ENCODE results near the gene CNOT9. TPM values are rescaled to one million over a fixed set of nuclear protein-coding genes. Genes with fewer than 3 reads are reported as not detected.

The CNOT9 gene
- total and polyA plus RNA-seq, 2 of the 13 experiments (the other 11 are each of a cell fraction or from before 2014, with no cell fraction given) = 82.6 to 92.4 TPM

- TF ChIP-seq, protein P1, sequence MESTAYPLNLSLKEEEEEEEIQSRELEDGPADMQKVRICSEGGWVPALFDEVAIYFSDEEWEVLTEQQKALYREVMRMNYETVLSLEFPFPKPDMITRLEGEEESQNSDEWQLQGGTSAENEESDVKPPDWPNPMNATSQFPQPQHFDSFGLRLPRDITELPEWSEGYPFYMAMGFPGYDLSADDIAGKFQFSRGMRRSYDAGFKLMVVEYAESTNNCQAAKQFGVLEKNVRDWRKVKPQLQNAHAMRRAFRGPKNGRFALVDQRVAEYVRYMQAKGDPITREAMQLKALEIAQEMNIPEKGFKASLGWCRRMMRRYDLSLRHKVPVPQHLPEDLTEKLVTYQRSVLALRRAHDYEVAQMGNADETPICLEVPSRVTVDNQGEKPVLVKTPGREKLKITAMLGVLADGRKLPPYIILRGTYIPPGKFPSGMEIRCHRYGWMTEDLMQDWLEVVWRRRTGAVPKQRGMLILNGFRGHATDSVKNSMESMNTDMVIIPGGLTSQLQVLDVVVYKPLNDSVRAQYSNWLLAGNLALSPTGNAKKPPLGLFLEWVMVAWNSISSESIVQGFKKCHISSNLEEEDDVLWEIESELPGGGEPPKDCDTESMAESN (CRISPR knock-in tag; conservative IDR thresholded peaks at IDR 0.05) = no peak
- TF ChIP-seq AKAP8 (CRISPR knock-in tag; IDR thresholded peaks at IDR 0.05) (no peak), ZNF609 (CRISPR knock-in tag; IDR thresholded peaks at IDR 0.05; ENCODE audit: borderline replicate concordance) (no peak), ZNF496 (CRISPR knock-in tag; IDR thresholded peaks at IDR 0.05; ENCODE audit: insufficient replicate concordance) (no peak), KLF11 (CRISPR knock-in tag; IDR thresholded peaks at IDR 0.05) (peak; percentile 7; the same call in 1 of the 2 replicates), POLR2AphosphoS2 (IDR thresholded peaks at IDR 0.05; ENCODE audit: low read depth, low read length) (no peak), ZSCAN31 (CRISPR knock-in tag; IDR thresholded peaks at IDR 0.05; ENCODE audit: low read depth) (no peak), NRL (CRISPR knock-in tag; IDR thresholded peaks at IDR 0.05; ENCODE audit: borderline replicate concordance) (no peak), SIN3A (IDR thresholded peaks at IDR 0.05; ENCODE audit: borderline replicate concordance, low read depth, low read length) (no peak), ELF1 (CRISPR knock-in tag; IDR thresholded peaks at IDR 0.05) (no peak)
Observed at GRCh38 chr2:218567797-218568189, 846 bp upstream of the CNOT9 start (continued).

All from HepG2 (cell line).